Retinal pigment epithelial cell (primary cell): ENCODE data around the gene FMO5.

Experiments used
- DNase-seq: peaks from one replicate; pipeline ENCODE4 v3.0.0-alpha.2; 2010; ENCODE audit warnings: low read depth
- H3K4me3 ChIP-seq: 2 replicates; pipeline ENCODE4 v1.5.1; 2011; ENCODE audit warnings: mild to moderate bottlenecking, low read length, control low read depth, moderate library complexity
- CTCF ChIP-seq: conservative IDR thresholded peaks from 2 replicates; pipeline ENCODE4 v1.5.1; 2011; ENCODE audit warnings: low read depth, low read length, control low read depth, inconsistent platforms

FMO5 gene

GRCh38 chr1:147218606-147219005 is 6.5 kb downstream of the FMO5 start:
- no peak for DNase-seq
- TF ChIP-seq CTCF, result no peak
- no peak overlapping the region for H3K4me3 ChIP-seq

- H3K4me3 ChIP-seq, result no peak overlapping the region
- no peak for TF ChIP-seq CTCF
- no peak for DNase-seq
Observed at GRCh38 chr1:147217141-147217540, 8.0 kb downstream of the FMO5 start.

- TF ChIP-seq CTCF, result no peak
- H3K4me3 ChIP-seq, result no peak overlapping the region
- DNase-seq, result no peak
Observed at GRCh38 chr1:147216124-147216523, 9.0 kb downstream of the FMO5 start.

- no peak overlapping the region for H3K4me3 ChIP-seq
- TF ChIP-seq CTCF, result no peak
- no peak for DNase-seq
Observed at GRCh38 chr1:147215540-147215916, 9.6 kb downstream of the FMO5 start.

- no peak overlapping the region for H3K4me3 ChIP-seq
- DNase-seq, result no peak
- TF ChIP-seq CTCF, result no peak
Observed at GRCh38 chr1:147214842-147215539, 10.1 kb downstream of the FMO5 start.

- H3K4me3 ChIP-seq, result no peak overlapping the region
- TF ChIP-seq CTCF, result no peak
- no peak for DNase-seq
Observed at GRCh38 chr1:147214325-147214724, 10.8 kb downstream of the FMO5 start.

GRCh38 chr1:147213271-147213670 is 11.9 kb downstream of the FMO5 start:
- no peak overlapping the region for H3K4me3 ChIP-seq
- TF ChIP-seq CTCF, result no peak
- DNase-seq, result no peak
